Activated gamma-delta T cell treated with Interleukin-2 at 50 U/mL for 16 hours (primary cell): Measurements from ENCODE around the gene DNAJC9.

Source experiments
- DNase-seq: peaks from one replicate; pipeline ENCODE4 v3.0.0-alpha.2; 2020

Gene DNAJC9

GRCh38 chr10:73238990-73239566 lies 8.0 kb downstream of the DNAJC9 start:
- no peak for DNase-seq

GRCh38 chr10:73234695-73235094 lies 12.4 kb downstream of the DNAJC9 start:
- no peak for DNase-seq

- no peak for DNase-seq
Measured at GRCh38 chr10:73233883-73234282, 13.2 kb downstream of the DNAJC9 start.

- DNase-seq: no peak
Measured at GRCh38 chr10:73232887-73233286, 14.2 kb downstream of the DNAJC9 start.

- DNase-seq: no peak
Measured at GRCh38 chr10:73229567-73229966, 17.5 kb downstream of the DNAJC9 start.

GRCh38 chr10:73228247-73228646 lies 18.8 kb downstream of the DNAJC9 start:
- DNase-seq: no peak

- no peak for DNase-seq
Measured at GRCh38 chr10:73226663-73227062, 20.4 kb downstream of the DNAJC9 start.

- no peak for DNase-seq
Measured at GRCh38 chr10:73225518-73225917, 21.5 kb downstream of the DNAJC9 start.

- DNase-seq: no peak
Measured at GRCh38 chr10:73220989-73221388, 26.1 kb downstream of the DNAJC9 start.

- no peak for DNase-seq
Measured at GRCh38 chr10:73219384-73219783, 27.7 kb downstream of the DNAJC9 start.

- DNase-seq: no peak
Measured at GRCh38 chr10:73218431-73219191, 28.4 kb downstream of the DNAJC9 start.

- DNase-seq: no peak
Measured at GRCh38 chr10:73217628-73218027, 29.4 kb downstream of the DNAJC9 start.

GRCh38 chr10:73215749-73216148 lies 31.3 kb downstream of the DNAJC9 start:
- DNase-seq: no peak

GRCh38 chr10:73211106-73211811 lies 35.8 kb downstream of the DNAJC9 start:
- no peak for DNase-seq

- DNase-seq: no peak
Measured at GRCh38 chr10:73210395-73211105, 36.5 kb downstream of the DNAJC9 start.

GRCh38 chr10:73209705-73210104 lies 37.4 kb downstream of the DNAJC9 start:
- DNase-seq: no peak

- no peak for DNase-seq
Measured at GRCh38 chr10:73207883-73208282, 39.2 kb downstream of the DNAJC9 start.

GRCh38 chr10:73206385-73206784 lies 40.7 kb downstream of the DNAJC9 start:
- no peak for DNase-seq

- DNase-seq: no peak
Measured at GRCh38 chr10:73205890-73206289, 41.2 kb downstream of the DNAJC9 start.

GRCh38 chr10:73205081-73205480 lies 42.0 kb downstream of the DNAJC9 start:
- no peak for DNase-seq
